Measurements from ENCODE around the gene RALGPS2. TPM values are rescaled to one million over a fixed set of nuclear protein-coding genes. Genes with fewer than 3 reads are reported as not detected.

The RALGPS2 gene
- total RNA-seq, 6 donors from 2014 or later = 6.2 to 23.9 (median 7.6) TPM

DNA sequence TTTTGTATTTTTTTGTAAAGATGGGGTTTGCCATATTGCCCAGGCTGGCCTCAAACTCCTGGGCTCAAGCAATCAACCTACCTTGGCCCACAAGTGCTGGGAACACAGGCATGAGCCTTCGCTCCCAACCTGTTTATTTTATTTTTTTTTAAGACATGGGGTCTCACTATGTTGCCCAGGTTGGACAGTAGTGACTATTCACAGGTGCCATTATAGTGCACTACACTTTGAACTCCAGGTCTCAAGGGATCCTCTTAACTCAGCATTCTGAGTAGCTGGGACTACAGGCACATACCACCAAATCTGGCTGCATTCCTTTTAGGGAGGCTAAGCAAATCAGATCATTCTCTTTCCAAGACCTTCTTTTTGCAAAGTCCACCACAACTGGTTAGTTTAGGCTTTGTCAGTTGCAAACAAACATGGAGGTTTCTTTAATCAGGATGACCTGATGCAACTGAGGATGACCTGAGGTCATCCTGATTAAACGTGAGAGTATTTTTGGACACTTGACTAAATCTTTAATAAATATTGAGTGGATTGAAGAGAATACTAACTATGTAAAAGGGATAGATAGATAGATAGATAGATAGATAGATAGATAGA, 30.0 kb upstream of the RALGPS2 start:
- Histone ChIP-seq H3K27ac (no peak overlapping the region), H3K9me3 (no peaks in the 10 kb centered on the region), H3K27me3 (no peaks in the 10 kb centered on the region), H3K4me1 (no peaks in the 10 kb centered on the region), H3K4me3 (no peak overlapping the region), H3K36me3 (no peaks in the 10 kb centered on the region)
- ATAC-seq (ENCODE audit: low FRiP score in 2 of 2) (no peak), DNase-seq (no peak)
- WGBS, 2 donors = 76 to 85% methylated on average over 2 of the region's 2 CpGs
- TF ChIP-seq POLR2AphosphoS5 (IDR thresholded peaks at IDR 0.05) (no peak), POLR2A (IDR thresholded peaks at IDR 0.05) (no peak), EP300 (IDR thresholded peaks at IDR 0.05) (no peak)
- TF ChIP-seq, protein P1, sequence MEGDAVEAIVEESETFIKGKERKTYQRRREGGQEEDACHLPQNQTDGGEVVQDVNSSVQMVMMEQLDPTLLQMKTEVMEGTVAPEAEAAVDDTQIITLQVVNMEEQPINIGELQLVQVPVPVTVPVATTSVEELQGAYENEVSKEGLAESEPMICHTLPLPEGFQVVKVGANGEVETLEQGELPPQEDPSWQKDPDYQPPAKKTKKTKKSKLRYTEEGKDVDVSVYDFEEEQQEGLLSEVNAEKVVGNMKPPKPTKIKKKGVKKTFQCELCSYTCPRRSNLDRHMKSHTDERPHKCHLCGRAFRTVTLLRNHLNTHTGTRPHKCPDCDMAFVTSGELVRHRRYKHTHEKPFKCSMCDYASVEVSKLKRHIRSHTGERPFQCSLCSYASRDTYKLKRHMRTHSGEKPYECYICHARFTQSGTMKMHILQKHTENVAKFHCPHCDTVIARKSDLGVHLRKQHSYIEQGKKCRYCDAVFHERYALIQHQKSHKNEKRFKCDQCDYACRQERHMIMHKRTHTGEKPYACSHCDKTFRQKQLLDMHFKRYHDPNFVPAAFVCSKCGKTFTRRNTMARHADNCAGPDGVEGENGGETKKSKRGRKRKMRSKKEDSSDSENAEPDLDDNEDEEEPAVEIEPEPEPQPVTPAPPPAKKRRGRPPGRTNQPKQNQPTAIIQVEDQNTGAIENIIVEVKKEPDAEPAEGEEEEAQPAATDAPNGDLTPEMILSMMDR (IDR thresholded peaks at IDR 0.05) = no peak

GRCh38 chr1:178702146-178702545, 22.9 kb upstream of the RALGPS2 start:
- Histone ChIP-seq H3K27me3 (no peaks in the 10 kb centered on the region), H3K36me3 (no peaks in the 10 kb centered on the region), H3K27ac (no peak overlapping the region), H3K9me3 (no peaks in the 10 kb centered on the region), H3K4me3 (no peak overlapping the region), H3K4me1 (no peaks in the 10 kb centered on the region)
- ATAC-seq (ENCODE audit: low FRiP score in 2 of 2) = peak in 1 of 2 donors; percentile 61
- 35 to 68% methylated on average over 2 of the region's 2 CpGs for WGBS, 2 donors
- DNase-seq = no peak
- TF ChIP-seq POLR2A (IDR thresholded peaks at IDR 0.05) (no peak), EP300 (IDR thresholded peaks at IDR 0.05) (no peak), POLR2AphosphoS5 (IDR thresholded peaks at IDR 0.05) (no peak)
- TF ChIP-seq, protein P1 (IDR thresholded peaks at IDR 0.05) = no peak

- Histone ChIP-seq H3K4me1 (no peaks in the 10 kb centered on the region), H3K9me3 (no peaks in the 10 kb centered on the region), H3K4me3 (no peak overlapping the region), H3K36me3 (no peaks in the 10 kb centered on the region), H3K27ac (no peak overlapping the region), H3K27me3 (no peaks in the 10 kb centered on the region)
- TF ChIP-seq POLR2AphosphoS5 (IDR thresholded peaks at IDR 0.05) = no peak
- TF ChIP-seq EP300 (IDR thresholded peaks at IDR 0.05) = no peak
- TF ChIP-seq POLR2A (IDR thresholded peaks at IDR 0.05) = no peak
- TF ChIP-seq, protein P1 (IDR thresholded peaks at IDR 0.05) = no peak
- 71 to 77% methylated on average over 1 of the region's 1 CpG for WGBS, 2 donors
- ATAC-seq (ENCODE audit: low FRiP score in 2 of 2) = no peak
- no peak for DNase-seq
Measured at GRCh38 chr1:178704833-178705232, 20.2 kb upstream of the RALGPS2 start.

GRCh38 chr1:178706432-178706831, 18.6 kb upstream of the RALGPS2 start:
- no peaks in the 10 kb centered on the region for H3K4me1 ChIP-seq
- 47 to 50% methylated on average over 2 of the region's 2 CpGs for WGBS, 2 donors
- H3K36me3 ChIP-seq = no peaks in the 10 kb centered on the region
- H3K27me3 ChIP-seq = no peaks in the 10 kb centered on the region
- peak in 1 of 2 donors; percentile 88 for ATAC-seq (ENCODE audit: low FRiP score in 2 of 2)
- no peak overlapping the region for H3K27ac ChIP-seq
- H3K4me3 ChIP-seq = no peak overlapping the region
- DNase-seq = no peak
- TF ChIP-seq, protein P1 (IDR thresholded peaks at IDR 0.05) = no peak
- TF ChIP-seq POLR2AphosphoS5 (IDR thresholded peaks at IDR 0.05) = no peak
- no peak for TF ChIP-seq EP300 (IDR thresholded peaks at IDR 0.05)
- no peak for TF ChIP-seq POLR2A (IDR thresholded peaks at IDR 0.05)
- H3K9me3 ChIP-seq = no peaks in the 10 kb centered on the region

- TF ChIP-seq EP300 (IDR thresholded peaks at IDR 0.05) (no peak), POLR2A (IDR thresholded peaks at IDR 0.05) (no peak), POLR2AphosphoS5 (IDR thresholded peaks at IDR 0.05) (no peak)
- TF ChIP-seq, protein P1 (IDR thresholded peaks at IDR 0.05) = no peak
- H3K4me3 ChIP-seq = no peak overlapping the region
- H3K27ac ChIP-seq = no peak overlapping the region
- H3K4me1 ChIP-seq = no peaks in the 10 kb centered on the region
- ATAC-seq (ENCODE audit: low FRiP score in 2 of 2) = peak in 1 of 2 donors; percentile 36
- 28 to 34% methylated on average over 2 of the region's 2 CpGs for WGBS, 2 donors
- DNase-seq = no peak
- no peaks in the 10 kb centered on the region for H3K27me3 ChIP-seq
- no peaks in the 10 kb centered on the region for H3K36me3 ChIP-seq
- H3K9me3 ChIP-seq = no peaks in the 10 kb centered on the region
Measured at GRCh38 chr1:178713259-178713658, 11.8 kb upstream of the RALGPS2 start.

Measured in upper lobe of left lung (tissue), 6 donors.